HG03442 (cell line): ENCODE data around the gene SSR4.

Source experiments
- ATAC-seq: cut with Tn5 transposase; IDR thresholded peaks from one replicate; pipeline ENCODE4 v1.9.1; 2021; ENCODE audit warnings: mild to moderate bottlenecking, moderate library complexity; ENCODE audit not compliant: unreplicated experiment

Gene SSR4

GRCh38 chrX:153828308-153828707 lies 33.8 kb downstream of the SSR4 start:
- no peak for ATAC-seq

- no peak for ATAC-seq
These were observed 34.5 kb downstream of the SSR4 start for GRCh38 chrX:153828723-153829548.

- no peak for ATAC-seq
These were observed 35.0 kb downstream of the SSR4 start for GRCh38 chrX:153829549-153829798.

GRCh38 chrX:153829799-153830639 lies 35.6 kb downstream of the SSR4 start, which contains the start of gene PDZD4:
Gene PDZD4 (minus strand): TSS chrX:153830544. CDS start chrX:153830298, 246 bp downstream.
- no peak for ATAC-seq

GRCh38 chrX:153830640-153831428 lies 36.4 kb downstream of the SSR4 start:
- no peak for ATAC-seq

- no peak for ATAC-seq
These were observed 37.1 kb downstream of the SSR4 start for GRCh38 chrX:153831429-153832150.

GRCh38 chrX:153832728-153833127 lies 38.3 kb downstream of the SSR4 start:
- no peak for ATAC-seq

- no peak for ATAC-seq
These were observed 42.5 kb downstream of the SSR4 start for GRCh38 chrX:153836921-153837320.

- no peak for ATAC-seq
These were observed 50.1 kb downstream of the SSR4 start for GRCh38 chrX:153844509-153845082.

GRCh38 chrX:153845195-153845594 lies 50.7 kb downstream of the SSR4 start:
- no peak for ATAC-seq

GRCh38 chrX:153845842-153846241 lies 51.4 kb downstream of the SSR4 start:
- ATAC-seq: no peak
